ENCODE results near the gene DLG5.
A peak's percentile ranks its signal among the peaks of the same experiment; 100 is the strongest.
"Not testable (repeated sequence)": the region's sequence is repeated elsewhere in the genome, so short reads cannot be mapped to it uniquely, and the experiment has no call there.

DLG5 gene

DNA sequence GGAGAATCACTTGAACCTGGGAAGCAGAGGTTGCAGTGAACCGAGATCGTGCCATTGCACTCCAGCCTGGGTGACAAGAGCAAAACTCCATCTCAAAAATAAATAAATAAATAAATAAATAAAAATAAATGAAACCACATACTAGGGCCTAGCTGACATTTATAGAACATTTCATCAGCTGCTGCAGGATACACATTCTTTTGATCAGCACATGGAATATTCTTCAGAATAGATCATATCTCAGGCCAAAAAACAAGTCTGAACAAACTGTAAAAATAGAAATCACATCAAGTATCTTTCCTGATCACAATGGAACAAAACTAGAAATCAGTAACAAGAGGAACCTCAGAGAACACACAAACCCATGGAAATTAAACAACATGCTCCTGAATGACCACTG, 168.1 kb downstream of the DLG5 start:
- not testable (repeated sequence) for DNase-seq (ENCODE audit: low spot score)

DNA sequence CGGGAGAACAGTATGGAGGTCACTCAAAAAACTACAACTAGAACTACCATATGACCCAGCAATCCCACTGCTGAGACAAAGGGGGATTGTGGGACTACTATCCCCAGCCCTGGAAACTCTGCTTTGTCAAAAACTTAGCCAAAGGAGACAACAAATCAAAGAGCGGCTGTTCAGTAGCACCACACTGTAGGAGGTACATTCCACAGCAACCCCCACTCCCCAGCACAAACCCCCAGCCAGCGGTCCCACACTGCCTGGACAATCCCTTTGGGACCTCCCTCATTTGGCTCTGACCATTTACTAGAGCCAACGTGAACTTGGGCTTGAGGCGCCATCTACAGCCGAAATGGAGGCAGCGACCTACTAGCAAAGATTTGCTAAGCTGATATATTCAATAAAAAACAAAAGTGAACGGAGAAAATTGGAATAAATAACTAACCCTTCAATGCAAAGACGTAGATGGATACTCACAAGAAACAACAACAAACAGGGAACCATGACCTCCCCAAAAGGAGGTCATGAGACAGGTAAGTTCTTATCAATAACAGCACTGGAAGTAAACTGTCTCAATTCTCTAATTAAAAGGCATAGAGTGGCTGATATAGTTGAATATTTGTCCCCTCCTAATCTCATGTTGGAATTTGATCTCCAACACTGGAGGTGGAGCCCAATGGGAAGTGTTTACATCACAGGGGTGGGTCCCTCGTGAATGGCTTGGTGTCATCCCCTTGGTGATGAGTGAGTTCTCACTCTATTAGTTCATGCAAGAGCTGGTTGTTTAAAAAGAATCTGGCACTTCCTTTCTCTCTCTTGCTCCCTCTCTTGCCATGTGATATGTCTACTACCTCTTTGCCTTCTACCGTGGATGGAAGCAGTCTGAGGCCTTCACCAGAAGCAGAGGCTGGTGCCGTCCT, 170.0 kb downstream of the DLG5 start:
- peak; percentile 81 for DNase-seq (ENCODE audit: low spot score)

DNA sequence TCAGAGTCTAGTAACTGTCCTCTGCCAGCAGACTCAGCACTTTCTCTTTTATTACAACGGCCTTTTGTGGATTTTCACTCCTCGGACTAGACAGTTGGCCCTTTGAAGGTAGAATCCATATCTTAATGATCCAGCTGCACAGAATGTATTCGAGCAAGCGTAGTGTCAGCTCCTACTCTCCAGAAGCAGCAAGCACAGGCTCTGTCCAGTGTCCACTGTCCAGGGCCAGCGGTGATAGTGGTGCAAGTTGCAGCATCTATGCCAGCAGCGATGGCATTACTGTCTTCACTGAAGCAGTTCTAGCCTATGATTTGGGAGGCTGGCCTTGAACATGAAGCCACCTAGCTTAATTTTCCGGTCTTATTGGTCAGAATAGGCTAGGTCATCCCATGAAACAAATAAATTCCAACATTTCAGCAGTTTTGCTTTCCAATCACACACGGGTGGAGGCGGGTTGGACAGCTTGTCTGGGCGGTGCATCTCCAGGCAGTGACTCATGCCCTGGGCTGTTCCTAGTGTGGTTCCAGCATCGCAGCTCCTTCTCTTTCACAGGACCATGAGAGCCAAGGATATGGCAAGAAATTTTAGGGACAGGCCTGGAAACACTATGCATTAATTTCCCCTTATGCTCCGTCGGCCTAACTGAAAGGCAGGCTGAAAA, 180.4 kb downstream of the DLG5 start:
- DNase-seq (ENCODE audit: low spot score) = peak; percentile 89

DNA sequence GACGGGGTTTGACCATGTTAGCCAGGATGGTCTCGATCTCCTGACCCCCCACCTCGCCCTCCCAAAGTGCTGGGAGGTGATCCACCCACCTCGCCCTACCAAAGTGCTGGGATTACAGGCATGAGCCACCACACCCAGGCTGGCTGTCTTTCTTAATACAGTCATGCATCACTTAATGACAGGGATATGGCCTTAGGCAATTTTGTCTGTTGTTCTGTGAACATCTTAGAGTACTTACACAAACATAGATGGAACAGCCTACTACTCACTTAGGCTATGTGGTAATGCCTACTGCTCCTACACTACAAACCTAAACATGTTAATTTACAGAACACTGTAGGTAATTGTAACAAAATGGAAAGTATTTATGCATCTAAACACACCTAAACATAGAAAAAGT, 182.3 kb downstream of the DLG5 start:
- no peak for DNase-seq (ENCODE audit: low spot score)

DNA sequence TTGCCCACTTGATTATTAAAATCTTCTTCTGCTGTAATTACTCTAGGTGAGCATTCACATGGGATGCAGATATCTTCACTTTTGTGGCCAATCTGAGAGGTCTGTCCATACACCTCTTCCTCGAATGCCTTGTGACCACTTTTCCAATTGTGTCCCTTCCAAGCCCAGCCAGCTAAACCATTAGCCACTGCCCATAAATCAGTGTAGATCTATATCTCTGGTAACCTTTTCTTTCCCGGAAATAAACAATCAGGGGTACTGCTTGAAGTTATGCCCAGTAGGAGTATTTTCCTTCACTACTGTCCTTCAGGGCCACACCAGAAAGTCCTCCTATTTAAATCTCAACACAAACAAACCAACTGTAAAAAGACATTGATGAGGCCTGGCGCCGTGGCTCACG, 184.4 kb downstream of the DLG5 start:
- DNase-seq (ENCODE audit: low spot score) = no peak

DNA sequence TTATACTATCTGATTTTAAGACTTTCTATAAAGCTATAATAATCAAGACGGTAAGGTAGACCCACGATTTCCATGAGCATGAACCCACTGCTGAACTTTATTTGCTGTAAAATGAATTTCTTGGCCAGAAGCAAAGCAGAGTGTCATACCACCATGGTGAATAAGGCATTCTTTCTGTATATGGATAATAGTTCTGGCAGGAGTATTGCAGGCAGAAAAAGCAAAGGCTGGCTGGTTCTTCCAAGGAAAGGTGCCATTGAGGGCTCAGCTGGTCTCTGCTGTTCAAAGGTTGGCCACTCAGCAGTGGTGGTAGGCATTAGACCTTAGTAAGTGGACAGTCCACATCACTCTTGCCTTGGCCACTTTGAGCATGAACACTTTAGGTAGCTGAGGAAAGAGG, 184.8 kb downstream of the DLG5 start:
- peak; percentile 55 for DNase-seq (ENCODE audit: low spot score)

All from AG20443 (cell line).